DMS53 treated with DMSO at 0.1 percent for 48 hours (cell line): ENCODE measurements around the gene TBCA.

Source experiments
- DNase-seq: peaks from one replicate; lab custom pipeline; 2025; ENCODE audit not compliant: unreplicated experiment; lab: John Stamatoyannopoulos, UW

The TBCA gene, protein sequence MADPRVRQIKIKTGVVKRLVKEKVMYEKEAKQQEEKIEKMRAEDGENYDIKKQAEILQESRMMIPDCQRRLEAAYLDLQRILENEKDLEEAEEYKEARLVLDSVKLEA

GRCh38 chr5:77775790-77776553 is at the start of gene TBCA:
TSS of gene TBCA (minus strand) at chr5:77776339. CDS start at chr5:77776257, 82 bp downstream.
- peak; percentile 67 for DNase-seq

GRCh38 chr5:77824981-77825380 is 48.8 kb upstream of the TBCA start:
- DNase-seq = no peak

GRCh38 chr5:77816686-77817085 is 40.5 kb upstream of the TBCA start:
- DNase-seq = no peak

DNA sequence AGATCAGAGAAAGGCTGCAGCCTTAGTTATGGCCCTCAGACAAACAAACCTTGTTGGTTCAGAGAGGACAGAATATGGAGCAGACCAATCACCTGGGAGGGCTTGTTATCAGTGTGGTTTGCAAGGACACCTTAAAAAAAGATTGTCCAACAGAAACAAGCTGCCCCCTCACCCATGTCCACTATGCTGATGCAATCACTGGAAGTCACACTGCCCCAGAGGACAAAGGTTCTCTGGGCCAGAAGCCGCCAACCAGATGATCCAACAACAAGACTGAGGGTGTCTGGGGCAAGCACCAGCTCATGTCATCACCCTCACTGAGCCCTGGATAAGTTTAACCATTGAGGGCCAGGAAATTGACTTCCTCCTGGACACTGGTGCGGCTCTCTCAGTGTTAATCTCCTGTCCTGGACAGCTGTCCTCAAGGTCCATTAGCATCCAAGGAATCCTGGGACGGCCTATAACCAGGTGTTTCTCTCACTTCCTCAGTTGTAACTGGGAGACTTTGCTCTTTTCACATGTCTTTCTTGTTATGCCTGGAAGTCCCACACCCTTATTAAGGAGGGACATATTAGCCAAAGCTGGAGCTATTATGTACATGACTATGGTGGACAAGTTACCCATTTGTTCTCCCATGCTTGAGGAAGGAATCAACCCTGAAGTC is 36.9 kb upstream of the TBCA start:
- no peak for DNase-seq

- peak; percentile 5 for DNase-seq
Observed at GRCh38 chr5:77806213-77806843, 30.2 kb upstream of the TBCA start.

- no peak for DNase-seq
Observed at GRCh38 chr5:77798456-77798855, 22.3 kb upstream of the TBCA start.

- DNase-seq = no peak
Observed at GRCh38 chr5:77797136-77797535, 21.0 kb upstream of the TBCA start.

GRCh38 chr5:77795846-77796245 is 19.7 kb upstream of the TBCA start:
- DNase-seq = no peak

DNA sequence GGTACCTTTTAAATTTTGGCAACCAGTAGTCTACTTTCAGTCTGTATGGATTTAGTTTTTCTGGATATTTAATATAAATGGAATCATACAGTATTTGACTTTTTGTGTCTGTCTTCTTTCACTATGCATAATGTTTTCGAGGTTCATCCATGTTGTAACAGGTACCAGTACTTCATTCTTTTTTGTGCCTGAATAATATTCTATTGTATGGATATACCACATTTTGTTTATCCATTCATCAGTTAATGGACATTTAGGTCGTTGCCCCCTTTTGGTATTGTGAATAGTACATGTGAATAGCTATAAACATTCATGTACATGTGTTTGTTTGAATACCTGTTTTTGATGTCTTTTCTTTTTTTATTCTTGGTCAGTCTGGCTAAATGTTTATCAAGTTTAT is 19.1 kb upstream of the TBCA start:
- no peak for DNase-seq

DNA sequence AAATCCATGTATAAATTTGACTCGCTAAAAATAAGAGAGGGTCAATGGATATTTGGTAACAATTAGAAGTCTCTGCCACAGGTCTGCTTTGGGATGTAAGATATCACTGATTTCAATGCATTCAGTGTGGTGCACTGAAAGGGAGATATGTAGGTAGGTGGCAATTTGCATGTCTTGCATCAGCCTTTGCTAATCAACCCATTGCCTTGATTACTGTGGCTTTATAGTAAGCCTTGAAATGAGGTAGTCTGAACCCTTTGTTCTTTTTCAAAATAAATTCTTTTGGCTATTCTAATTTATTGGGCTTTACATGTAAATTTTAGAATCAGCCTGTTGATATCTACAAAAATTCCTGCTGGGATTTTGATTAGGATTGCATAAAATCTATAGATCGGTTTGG is 15.8 kb upstream of the TBCA start:
- DNase-seq = no peak

DNA sequence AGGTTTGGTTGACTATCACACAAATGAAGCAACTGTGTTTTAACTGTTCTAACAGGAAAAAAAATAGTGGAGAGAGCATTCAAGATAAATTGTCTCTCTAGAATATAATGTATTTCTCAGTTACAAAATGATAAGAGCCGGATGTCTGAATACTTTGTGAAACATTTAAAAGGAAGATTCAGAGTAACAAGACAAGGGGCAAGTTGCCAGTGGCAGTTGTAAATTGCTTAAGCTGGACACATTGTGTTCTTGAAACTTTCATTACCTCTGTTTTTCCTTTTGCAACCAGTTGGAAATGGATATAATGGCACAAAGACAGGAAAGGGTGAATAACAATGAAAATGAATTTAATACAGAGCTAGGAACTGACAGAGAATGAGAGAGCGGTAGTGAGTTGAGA is 15.2 kb upstream of the TBCA start:
- no peak for DNase-seq

- no peak for DNase-seq
Observed at GRCh38 chr5:77785229-77785628, 9.1 kb upstream of the TBCA start.

GRCh38 chr5:77784735-77785134 is 8.6 kb upstream of the TBCA start:
- no peak for DNase-seq

DNA sequence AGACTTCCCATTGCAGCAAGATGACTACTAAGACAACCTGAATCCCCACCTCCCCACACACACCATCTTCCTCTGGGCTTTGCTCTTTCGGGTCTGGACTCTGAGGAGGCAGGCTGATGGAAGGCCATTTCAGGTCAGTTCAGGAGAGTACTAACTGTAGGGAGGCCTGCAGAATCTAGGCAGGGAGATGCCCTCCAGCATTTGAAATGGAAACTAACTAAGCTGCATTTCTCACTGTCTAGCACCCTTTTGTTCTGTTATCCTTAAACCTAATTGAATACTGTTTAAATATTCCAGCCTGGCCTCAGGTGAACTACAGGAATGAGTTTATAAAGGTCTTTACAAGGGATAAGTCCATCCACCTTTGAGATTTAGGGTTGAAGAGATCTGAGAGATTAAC is 4.9 kb upstream of the TBCA start:
- DNase-seq = no peak

DNA sequence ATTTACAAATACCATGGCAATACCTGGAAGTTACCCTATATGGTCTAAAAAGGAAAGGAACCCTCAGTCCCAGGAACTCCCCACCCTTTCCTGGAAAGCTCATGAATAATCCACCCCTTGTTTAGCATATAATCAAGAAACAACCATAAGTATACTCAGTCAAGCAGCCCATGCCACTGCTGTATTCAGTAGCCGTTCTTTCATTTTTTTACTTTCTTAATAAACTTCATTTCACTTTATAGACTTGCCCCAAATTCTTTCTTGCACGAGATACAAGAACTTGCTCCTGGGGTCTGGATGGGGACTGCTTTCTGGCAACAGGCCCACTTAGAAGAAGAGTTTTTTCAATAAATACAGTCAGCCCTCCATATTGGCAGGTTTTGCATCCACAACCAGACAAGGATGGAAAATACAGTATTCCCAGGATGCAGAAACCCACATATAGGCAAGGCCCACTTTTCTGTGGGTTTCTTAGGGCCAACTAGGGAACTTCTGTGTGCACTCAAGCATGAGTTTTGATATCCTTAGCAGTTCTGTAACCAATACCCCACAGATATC is 2.8 kb upstream of the TBCA start:
- no peak for DNase-seq

- DNase-seq = no peak
Observed at GRCh38 chr5:77778398-77778797, 2.3 kb upstream of the TBCA start.

- DNase-seq = no peak
Observed at GRCh38 chr5:77777911-77778310, 1.8 kb upstream of the TBCA start.

DNA sequence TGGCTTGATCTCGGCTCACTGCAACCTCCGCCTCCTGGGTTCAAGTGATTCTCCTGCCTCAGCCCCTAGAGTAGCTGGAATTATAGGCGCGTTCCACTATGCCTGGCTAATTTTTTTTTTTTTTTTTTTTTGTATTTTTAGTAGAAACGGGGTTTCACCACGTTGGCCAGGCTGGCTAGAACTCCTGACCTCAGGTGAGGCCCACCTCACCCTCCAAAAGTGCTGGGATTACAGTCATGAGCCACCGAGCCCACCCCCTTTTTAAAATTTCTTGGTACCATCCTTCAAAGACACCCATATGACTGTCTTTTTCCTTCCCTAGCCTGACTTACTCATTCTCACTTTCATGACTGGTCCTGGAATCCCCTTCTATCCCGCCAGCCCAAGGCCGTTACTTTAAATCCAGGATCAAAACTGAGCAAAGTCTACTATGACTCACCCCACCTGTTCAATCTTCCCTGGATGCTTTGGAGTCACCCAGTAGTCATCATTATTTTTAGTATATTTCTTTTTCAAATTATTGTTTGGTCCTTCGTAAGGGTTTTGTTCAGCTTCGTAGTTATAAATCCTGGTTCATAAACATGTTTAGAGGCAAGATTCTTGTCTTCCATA is 1.2 kb upstream of the TBCA start:
- no peak for DNase-seq

- no peak for DNase-seq
Observed at GRCh38 chr5:77776554-77777206, 541 bp upstream of the TBCA start.

DNA sequence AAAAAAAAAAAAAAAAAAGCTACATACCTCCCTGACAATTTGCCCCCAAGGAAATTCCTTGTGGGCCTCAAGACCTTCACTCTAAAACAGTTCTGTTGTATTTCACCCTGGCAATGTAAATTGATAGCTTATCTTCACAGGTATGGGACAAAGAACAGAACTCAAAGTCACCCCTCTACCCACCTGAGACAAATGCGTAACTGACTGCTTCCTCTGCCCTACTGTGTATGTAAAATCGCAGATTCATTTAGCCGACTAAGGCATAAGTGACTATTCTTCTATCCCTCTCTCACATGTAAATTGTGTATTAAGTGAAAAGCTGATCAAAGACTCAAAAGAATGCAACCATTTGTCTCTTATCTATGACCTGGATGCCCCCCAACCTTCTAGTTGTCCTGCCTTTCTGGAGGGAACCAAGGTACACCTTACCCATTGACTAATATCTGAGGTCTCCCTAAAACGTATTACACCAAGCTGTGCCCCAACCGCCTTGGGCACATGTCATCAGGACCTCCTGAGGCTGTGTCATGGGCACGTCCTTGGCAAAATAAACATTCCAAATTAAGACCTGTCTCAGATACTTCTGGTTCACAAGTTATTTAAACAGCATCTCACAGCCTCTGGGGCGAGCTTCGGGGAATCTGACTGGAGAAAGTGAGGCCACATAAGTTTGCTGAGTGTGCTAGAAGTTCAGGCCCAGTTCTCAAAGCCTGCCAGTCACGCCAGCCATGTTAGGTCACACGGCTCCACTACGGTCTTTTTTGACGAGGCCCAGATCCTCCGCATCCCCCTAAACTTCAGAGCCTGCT is 954 bp downstream of the TBCA start:
- peak; percentile 33 for DNase-seq
